ENCODE measurements around the gene FHL2. TPM values are rescaled to one million over a fixed set of nuclear protein-coding genes. Genes with fewer than 3 reads are reported as not detected.

The FHL2 gene
- total RNA-seq, 4 donors from 2014 or later: 36.7 to 81.2 (median 44.0) TPM

GRCh38 chr2:105376789-105377240, 22.0 kb downstream of the FHL2 start:
- Histone ChIP-seq H3K4me3 (replicated peaks in 1 of 3) (no peak overlapping the region), H3K27me3 (no peaks in the 10 kb centered on the region), H3K4me1 (peaks cover 35 to 46% of the 10 kb centered on the region in 2 donors), H3K36me3 (no peaks in the 10 kb centered on the region), H3K27ac (peak overlapping the region in 1 of 3 donors; percentile 93), H3K9me3 (no peaks in the 10 kb centered on the region)
- TF ChIP-seq CTCF (IDR thresholded peaks at IDR 0.05): no peak
- DNase-seq: no peak
- intact Hi-C loops (cut with DNase I): no loop called here
- WGBS, 2 donors: 90% methylated on average over 5 of the region's 5 CpGs

GRCh38 chr2:105376010-105376409, 22.8 kb downstream of the FHL2 start:
- Histone ChIP-seq H3K4me1 (peaks cover 32 to 46% of the 10 kb centered on the region in 2 donors), H3K36me3 (no peaks in the 10 kb centered on the region), H3K9me3 (no peaks in the 10 kb centered on the region), H3K27ac (peak overlapping the region; percentile 0 to 93 (median 41)), H3K4me3 (replicated peaks in 1 of 3) (no peak overlapping the region), H3K27me3 (no peaks in the 10 kb centered on the region)
- intact Hi-C loops (cut with DNase I): no loop called here
- DNase-seq: peak; percentile 41 to 70
- WGBS, 2 donors: 65 to 76% methylated on average over 11 of the region's 11 CpGs
- TF ChIP-seq CTCF (IDR thresholded peaks at IDR 0.05) (no peak), POLR2A (IDR thresholded peaks at IDR 0.05) (no peak)

GRCh38 chr2:105375001-105375561, 23.8 kb downstream of the FHL2 start:
- peak overlapping the region; percentile 41 to 93 (median 83) for H3K27ac ChIP-seq
- H3K36me3 ChIP-seq: no peaks in the 10 kb centered on the region
- intact Hi-C loops (cut with DNase I): no loop called here
- 79 to 81% methylated on average over 15 of the region's 15 CpGs for WGBS, 2 donors
- peaks cover 30 to 46% of the 10 kb centered on the region in 2 donors for H3K4me1 ChIP-seq
- no peak overlapping the region for H3K4me3 ChIP-seq (replicated peaks in 1 of 3)
- H3K9me3 ChIP-seq: no peaks in the 10 kb centered on the region
- DNase-seq: no peak
- no peak for TF ChIP-seq POLR2A (IDR thresholded peaks at IDR 0.05)
- no peak for TF ChIP-seq CTCF (IDR thresholded peaks at IDR 0.05)
- H3K27me3 ChIP-seq: no peaks in the 10 kb centered on the region

GRCh38 chr2:105373895-105374401, 24.9 kb downstream of the FHL2 start:
- Histone ChIP-seq H3K4me3 (replicated peaks in 1 of 3) (no peak overlapping the region), H3K4me1 (peaks cover 30 to 46% of the 10 kb centered on the region in 2 donors), H3K36me3 (no peaks in the 10 kb centered on the region), H3K9me3 (no peaks in the 10 kb centered on the region), H3K27me3 (no peaks in the 10 kb centered on the region), H3K27ac (peak overlapping the region; percentile 49 to 93 (median 83))
- DNase-seq: no peak
- 82 to 91% methylated on average over 9 of the region's 9 CpGs for WGBS, 2 donors
- no peak for TF ChIP-seq POLR2A (IDR thresholded peaks at IDR 0.05)
- TF ChIP-seq CTCF (IDR thresholded peaks at IDR 0.05): no peak
- intact Hi-C loops (cut with DNase I): no loop called here

- H3K9me3 ChIP-seq: no peaks in the 10 kb centered on the region
- H3K27ac ChIP-seq: peak overlapping the region; percentile 49 to 93 (median 83)
- no peak overlapping the region for H3K4me3 ChIP-seq (replicated peaks in 1 of 3)
- 23 to 32% methylated on average over 8 to 9 of the region's 9 CpGs for WGBS, 2 donors
- H3K27me3 ChIP-seq: no peaks in the 10 kb centered on the region
- intact Hi-C loops (cut with DNase I): no loop called here
- H3K36me3 ChIP-seq: no peaks in the 10 kb centered on the region
- peak; percentile 97 for DNase-seq
- no peak for TF ChIP-seq CTCF (IDR thresholded peaks at IDR 0.05)
- TF ChIP-seq POLR2A (IDR thresholded peaks at IDR 0.05): peak in 1 of 2 donors; percentile 52
- peaks cover 30 to 46% of the 10 kb centered on the region in 2 donors for H3K4me1 ChIP-seq
These were observed 25.5 kb downstream of the FHL2 start for GRCh38 chr2:105373344-105373781.

Data from thyroid gland (tissue), 4 donors.